ENCODE data around the gene PHTF2. TPM values are rescaled to one million over a fixed set of nuclear protein-coding genes. Genes with fewer than 3 reads are reported as not detected.

PHTF2 gene
- total and polyA plus RNA-seq, 12 donors = 12.8 to 29.1 (median 25.1) TPM

GRCh38 chr7:77759294-77759889 lies 39.2 kb upstream of the PHTF2 start:
- TF ChIP-seq CTCF (IDR thresholded peaks at IDR 0.05) = peak; percentile 67 to 89 (median 84)
- ATAC-seq = peak in 6 of 8 donors; percentile 33 to 84 (median 76)
- Histone ChIP-seq H3K4me3 (no peak overlapping the region), H3K9me3 (no peaks in the 10 kb centered on the region), H3K27me3 (no peaks in the 10 kb centered on the region), H3K27ac (peak overlapping the region in 1 of 10 donors; percentile 13), H3K4me1 (peaks cover 0 to 23% (median 15%) of the 10 kb centered on the region in 9 donors), H3K36me3 (peaks cover 0 to 3% (median 0%) of the 10 kb centered on the region in 9 donors)
- intact Hi-C loops (cut with DNase I) = loop anchor here in 9 of 10 donors (1.0 to 10.0 kb wide), 8 partner anchors 97 to 325 kb away; no protein-coding TSS in a partner anchor
- 3 to 4% methylated on average over 3 of the region's 3 CpGs for WGBS, 2 donors
- peak in 1 of 2 donors; percentile 73 for DNase-seq

- no peak for TF ChIP-seq CTCF (IDR thresholded peaks at IDR 0.05)
- intact Hi-C loops (cut with DNase I) = no loop called here
Measured at GRCh38 chr7:77760809-77761453, 37.6 kb upstream of the PHTF2 start.

GRCh38 chr7:77765481-77765880 lies 33.1 kb upstream of the PHTF2 start:
- H3K4me3 ChIP-seq = no peak overlapping the region
- no peaks in the 10 kb centered on the region for H3K27me3 ChIP-seq
- DNase-seq (no peak), ATAC-seq (no peak)
- H3K9me3 ChIP-seq = no peaks in the 10 kb centered on the region
- no peak for TF ChIP-seq CTCF (IDR thresholded peaks at IDR 0.05)
- WGBS, 2 donors = 74 to 81% methylated on average over 3 of the region's 3 CpGs
- intact Hi-C loops (cut with DNase I) = no loop called here
- H3K36me3 ChIP-seq = peaks cover 0 to 41% (median 3%) of the 10 kb centered on the region in 9 donors
- H3K27ac ChIP-seq = no peak overlapping the region
- H3K4me1 ChIP-seq = peaks cover 0 to 15% (median 5%) of the 10 kb centered on the region in 9 donors

More at GRCh38 chr7:77760809-77761453, 37.6 kb upstream of the PHTF2 start:
- 90 to 91% methylated on average over 10 of the region's 10 CpGs for WGBS, 2 donors
- DNase-seq (no peak), ATAC-seq (no peak)
- peaks cover 0 to 6% (median 0%) of the 10 kb centered on the region in 9 donors for H3K36me3 ChIP-seq
- no peaks in the 10 kb centered on the region for H3K9me3 ChIP-seq
- peaks cover 0 to 31% (median 15%) of the 10 kb centered on the region in 9 donors for H3K4me1 ChIP-seq
- H3K27me3 ChIP-seq = no peaks in the 10 kb centered on the region
- H3K4me3 ChIP-seq = no peak overlapping the region
- H3K27ac ChIP-seq = no peak overlapping the region

GRCh38 chr7:77765906-77766800 lies 32.4 kb upstream of the PHTF2 start:
- Histone ChIP-seq H3K27ac (no peak overlapping the region), H3K4me3 (no peak overlapping the region), H3K4me1 (peaks cover 0 to 15% (median 5%) of the 10 kb centered on the region in 9 donors), H3K9me3 (no peaks in the 10 kb centered on the region), H3K36me3 (peaks cover 0 to 47% (median 4%) of the 10 kb centered on the region in 9 donors), H3K27me3 (no peaks in the 10 kb centered on the region)
- no peak for TF ChIP-seq CTCF (IDR thresholded peaks at IDR 0.05)
- ATAC-seq (no peak), DNase-seq (no peak)
- intact Hi-C loops (cut with DNase I) = no loop called here
- WGBS, 2 donors = 93 to 99% methylated on average over 4 of the region's 4 CpGs
